Activated CD4-positive, alpha-beta T cell treated with anti-CD3 and anti-CD28 coated beads, Interleukin-2, amount 10 ng/mL, durations not matched to agents 24 days and 14 days (primary cell): ENCODE measurements around the gene RAB30. TPM values are rescaled to one million over a fixed set of nuclear protein-coding genes. Genes with fewer than 3 reads are reported as not detected.
"Not testable (repeated sequence)": the region's sequence is repeated elsewhere in the genome, so short reads cannot be mapped to it uniquely, and the experiment has no call there.

ENCODE experiments used
- DNase-seq: peaks from one replicate; pipeline ENCODE4 v3.0.0; 2022
- H3K27ac Mint-ChIP-seq: one replicate; pipeline ENCODE4 v1.8.0; 2022; ENCODE audit warnings: mild to moderate bottlenecking, mixed read lengths
- H3K27me3 Mint-ChIP-seq: one replicate; pipeline ENCODE4 v1.8.0; 2022; ENCODE audit warnings: mixed read lengths
- H3K36me3 Mint-ChIP-seq: one replicate; pipeline ENCODE4 v1.8.0; 2022; ENCODE audit warnings: low read depth, mild to moderate bottlenecking, mixed read lengths
- H3K4me1 Mint-ChIP-seq: one replicate; pipeline ENCODE4 v1.8.0; 2021; ENCODE audit warnings: mixed read lengths
- H3K4me3 Mint-ChIP-seq: one replicate; pipeline ENCODE4 v1.8.0; 2022; ENCODE audit warnings: mild to moderate bottlenecking, moderate library complexity, mixed read lengths
- H3K9me3 Mint-ChIP-seq: one replicate; pipeline ENCODE4 v1.8.0; 2021; ENCODE audit warnings: mixed read lengths
- intact Hi-C: fragments of 100-400 bp; cut with micrococcal nuclease; formaldehyde crosslinking; loops from one replicate; pipeline ENCODE4 v1.15.1; 2023
- total RNA-seq: library from RNA; stranded (reverse); gene quantifications from 2 replicates; pipeline ENCODE4 v1.2.3, GENCODE V29; 2022

The RAB30 gene
- total RNA-seq, 1 donor from 2014 or later, result 15.4 TPM

- H3K36me3 Mint-ChIP-seq, intact Hi-C loops, H3K4me3 Mint-ChIP-seq, DNase-seq, H3K27me3 Mint-ChIP-seq, H3K27ac Mint-ChIP-seq, H3K4me1 Mint-ChIP-seq: not testable (repeated sequence)
- peaks cover 15% of the 10 kb centered on the region for H3K9me3 Mint-ChIP-seq
Measured at GRCh38 chr11:82943430-82943829, 128.3 kb downstream of the RAB30 start.

GRCh38 chr11:82942376-82942775, 129.3 kb downstream of the RAB30 start:
- Mint-ChIP-seq H3K9me3 (peaks cover 15% of the 10 kb centered on the region), H3K27ac (no peak overlapping the region), H3K4me3 (no peak overlapping the region), H3K4me1 (no peaks in the 10 kb centered on the region), H3K36me3 (peaks cover 6% of the 10 kb centered on the region), H3K27me3 (peaks cover 5% of the 10 kb centered on the region)
- intact Hi-C loops, result no loop called here
- no peak for DNase-seq

GRCh38 chr11:82939456-82939855, 132.2 kb downstream of the RAB30 start:
- H3K36me3 Mint-ChIP-seq, result peaks cover 11% of the 10 kb centered on the region
- DNase-seq, result no peak
- no peak overlapping the region for H3K4me3 Mint-ChIP-seq
- H3K4me1 Mint-ChIP-seq, result no peaks in the 10 kb centered on the region
- peaks cover 11% of the 10 kb centered on the region for H3K9me3 Mint-ChIP-seq
- H3K27me3 Mint-ChIP-seq, result no peaks in the 10 kb centered on the region
- intact Hi-C loops, result no loop called here
- H3K27ac Mint-ChIP-seq, result no peak overlapping the region

- no peak overlapping the region for H3K27ac Mint-ChIP-seq
- H3K9me3 Mint-ChIP-seq, result peaks cover 11% of the 10 kb centered on the region
- H3K4me3 Mint-ChIP-seq, result no peak overlapping the region
- peaks cover 3% of the 10 kb centered on the region for H3K4me1 Mint-ChIP-seq
- peaks cover 25% of the 10 kb centered on the region for H3K36me3 Mint-ChIP-seq
- no peak for DNase-seq
- H3K27me3 Mint-ChIP-seq, result no peaks in the 10 kb centered on the region
- intact Hi-C loops, result no loop called here
Measured at GRCh38 chr11:82937554-82937953, 134.1 kb downstream of the RAB30 start.

GRCh38 chr11:82936261-82936660, 135.4 kb downstream of the RAB30 start:
- no peak for DNase-seq
- Mint-ChIP-seq H3K4me1 (peaks cover 7% of the 10 kb centered on the region), H3K36me3 (peaks cover 34% of the 10 kb centered on the region), H3K4me3 (no peak overlapping the region), H3K9me3 (peaks cover 6% of the 10 kb centered on the region), H3K27ac (no peak overlapping the region), H3K27me3 (no peaks in the 10 kb centered on the region)
- intact Hi-C loops, result no loop called here

GRCh38 chr11:82932564-82932963, 139.1 kb downstream of the RAB30 start:
- Mint-ChIP-seq H3K36me3 (peaks cover 38% of the 10 kb centered on the region), H3K27ac (no peak overlapping the region), H3K4me1 (peaks cover 8% of the 10 kb centered on the region), H3K9me3 (no peaks in the 10 kb centered on the region), H3K27me3 (no peaks in the 10 kb centered on the region), H3K4me3 (no peak overlapping the region)
- intact Hi-C loops, result no loop called here
- DNase-seq, result no peak

- H3K9me3 Mint-ChIP-seq, result no peaks in the 10 kb centered on the region
- no peak for DNase-seq
- H3K27me3 Mint-ChIP-seq, result no peaks in the 10 kb centered on the region
- no peak overlapping the region for H3K4me3 Mint-ChIP-seq
- H3K36me3 Mint-ChIP-seq, result peaks cover 37% of the 10 kb centered on the region
- intact Hi-C loops, result no loop called here
- peaks cover 13% of the 10 kb centered on the region for H3K4me1 Mint-ChIP-seq
- H3K27ac Mint-ChIP-seq, result no peak overlapping the region
Measured at GRCh38 chr11:82930734-82931133, 141.0 kb downstream of the RAB30 start.

- Mint-ChIP-seq H3K4me3 (no peak overlapping the region), H3K9me3 (no peaks in the 10 kb centered on the region), H3K27me3 (no peaks in the 10 kb centered on the region), H3K4me1 (peaks cover 13% of the 10 kb centered on the region), H3K36me3 (peaks cover 35% of the 10 kb centered on the region), H3K27ac (no peak overlapping the region)
- no peak for DNase-seq
- intact Hi-C loops, result no loop called here
Measured at GRCh38 chr11:82930229-82930628, 141.5 kb downstream of the RAB30 start.

GRCh38 chr11:82929121-82929520, 142.6 kb downstream of the RAB30 start:
- Mint-ChIP-seq H3K4me1 (peaks cover 13% of the 10 kb centered on the region), H3K4me3 (no peak overlapping the region), H3K27me3 (no peaks in the 10 kb centered on the region), H3K36me3 (peaks cover 36% of the 10 kb centered on the region), H3K9me3 (no peaks in the 10 kb centered on the region), H3K27ac (no peak overlapping the region)
- DNase-seq, result no peak
- intact Hi-C loops, result loop anchor here (5.0 kb wide), 1 partner anchor 323 kb away; no protein-coding TSS in a partner anchor

- no peak overlapping the region for H3K27ac Mint-ChIP-seq
- H3K4me1 Mint-ChIP-seq, result peaks cover 15% of the 10 kb centered on the region
- peak; percentile 78 for DNase-seq
- peaks cover 26% of the 10 kb centered on the region for H3K36me3 Mint-ChIP-seq
- no peaks in the 10 kb centered on the region for H3K27me3 Mint-ChIP-seq
- H3K9me3 Mint-ChIP-seq, result no peaks in the 10 kb centered on the region
- H3K4me3 Mint-ChIP-seq, result no peak overlapping the region
- intact Hi-C loops, result loop anchor here (2.0 to 5.0 kb wide), 4 partner anchors 21 to 325 kb away; partner anchors contain the start of gene RAB30
Measured at GRCh38 chr11:82927264-82927880, 144.3 kb downstream of the RAB30 start.

- DNase-seq, result no peak
- intact Hi-C loops, result loop anchor here (5.0 kb wide), 2 partner anchors 233 to 328 kb away; partner anchors contain the start of gene PCF11
- Mint-ChIP-seq H3K36me3 (peaks cover 24% of the 10 kb centered on the region), H3K4me1 (peaks cover 33% of the 10 kb centered on the region), H3K4me3 (no peak overlapping the region), H3K9me3 (peaks cover 4% of the 10 kb centered on the region), H3K27me3 (no peaks in the 10 kb centered on the region), H3K27ac (no peak overlapping the region)
Measured at GRCh38 chr11:82924522-82925224, 147.0 kb downstream of the RAB30 start.

Other genes starting within 250 kb of the RAB30 start
- 20.6 and 22.6 TPM in 2 replicates for gene PRCP, start 171.5 kb downstream of the RAB30 start, total RNA-seq
- gene DDIAS, start 170.2 kb downstream of the RAB30 start, total RNA-seq, result 25.2 and 26.9 TPM in 2 replicates
- gene PCF11, start 85.2 kb upstream of the RAB30 start, total RNA-seq, result 61.0 and 65.1 TPM in 2 replicates
- gene ANKRD42, start 121.8 kb upstream of the RAB30 start, total RNA-seq, result 4.0 and 4.1 TPM in 2 replicates
- 24.1 and 24.7 TPM in 2 replicates for gene CCDC90B, start 214.5 kb upstream of the RAB30 start, total RNA-seq